Measurements from ENCODE around the gene KLHDC9. TPM values are rescaled to one million over a fixed set of nuclear protein-coding genes. Genes with fewer than 3 reads are reported as not detected.
"Not testable (repeated sequence)": the region's sequence is repeated elsewhere in the genome, so short reads cannot be mapped to it uniquely, and the experiment has no call there.

Gene KLHDC9
- total RNA-seq (2014; rRNA removed; shearing (Covaris generic)), result not detected in 2 replicates

DNA sequence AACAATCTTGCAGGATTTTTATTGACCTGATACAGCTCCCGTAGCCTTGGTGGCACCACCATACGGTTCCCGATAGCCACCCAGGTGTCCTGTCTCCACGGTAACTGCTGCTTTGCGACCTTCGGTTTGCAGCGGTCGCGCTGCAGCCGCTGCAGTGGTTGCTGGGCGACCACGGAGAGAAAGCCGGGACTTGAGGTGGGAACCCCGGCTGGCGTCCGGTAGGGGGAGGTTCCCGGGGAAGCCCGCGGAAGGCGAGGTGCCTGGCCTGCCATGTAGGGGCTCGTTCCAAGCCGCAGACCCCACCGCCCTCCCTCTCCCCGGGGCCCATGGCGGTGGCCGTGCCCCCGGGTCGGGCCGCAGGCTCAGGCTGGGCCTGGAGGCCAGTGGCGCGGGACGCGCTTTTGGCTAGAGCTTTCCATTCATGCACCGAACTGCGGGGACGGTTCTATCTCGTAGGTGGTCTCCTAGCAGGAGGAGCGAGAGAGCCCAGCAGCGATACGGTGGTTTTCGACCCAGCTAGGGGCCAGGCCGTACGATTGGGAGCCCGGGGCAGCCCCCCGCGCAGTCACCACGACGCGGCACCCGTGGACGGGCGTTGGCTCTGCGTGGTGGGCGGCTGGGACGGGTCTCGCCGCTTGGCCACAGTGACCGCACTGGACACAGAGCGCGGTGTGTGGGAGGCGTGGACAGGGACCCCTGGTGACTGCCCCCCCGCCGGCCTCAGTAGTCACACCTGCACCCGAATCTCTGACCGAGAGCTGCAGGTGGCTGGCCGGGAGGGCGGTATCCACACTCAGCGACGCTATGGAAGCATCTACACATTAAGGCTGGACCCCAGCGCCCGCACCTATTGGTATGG lies at the start of gene KLHDC9:
Gene KLHDC9 (plus strand): TSS at position 152 of the 859 bp plus-strand sequence. CDS start 175 bp downstream, at position 327.
- peak; percentile 80 for DNase-seq (ENCODE audit: low read depth)

- DNase-seq (ENCODE audit: low read depth), result no peak
Measured at GRCh38 chr1:161048949-161049722, 49.0 kb upstream of the KLHDC9 start.

- DNase-seq (ENCODE audit: low read depth), result no peak
Measured at GRCh38 chr1:161051219-161051618, 46.9 kb upstream of the KLHDC9 start.

- DNase-seq (ENCODE audit: low read depth), result no peak
Measured at GRCh38 chr1:161052899-161053298, 45.3 kb upstream of the KLHDC9 start.

GRCh38 chr1:161054232-161054631 lies 43.9 kb upstream of the KLHDC9 start:
- no peak for DNase-seq (ENCODE audit: low read depth)

GRCh38 chr1:161054805-161055204 lies 43.4 kb upstream of the KLHDC9 start:
- DNase-seq (ENCODE audit: low read depth), result no peak

DNA sequence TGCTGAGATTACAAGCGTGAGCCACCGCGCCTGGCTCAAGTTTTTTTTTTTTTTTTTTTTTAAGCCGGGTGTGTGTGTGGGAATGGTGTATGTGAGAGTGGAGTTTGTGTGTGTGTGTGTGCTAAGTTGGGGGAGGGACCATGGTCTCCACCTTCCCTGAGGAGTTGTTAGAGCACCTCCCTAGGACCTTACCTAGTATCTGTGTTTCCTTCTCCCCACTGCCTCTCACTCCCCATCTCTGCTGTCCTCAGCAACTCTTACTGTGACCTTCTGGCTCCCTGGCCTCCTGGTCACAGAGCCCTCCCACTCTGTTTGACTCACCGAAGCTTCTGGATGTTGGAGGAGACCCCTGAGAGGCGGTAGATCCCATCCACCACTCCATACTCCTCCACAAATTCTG lies 38.9 kb upstream of the KLHDC9 start:
- DNase-seq (ENCODE audit: low read depth), result no peak

GRCh38 chr1:161061419-161061818 lies 36.7 kb upstream of the KLHDC9 start:
- no peak for DNase-seq (ENCODE audit: low read depth)

DNA sequence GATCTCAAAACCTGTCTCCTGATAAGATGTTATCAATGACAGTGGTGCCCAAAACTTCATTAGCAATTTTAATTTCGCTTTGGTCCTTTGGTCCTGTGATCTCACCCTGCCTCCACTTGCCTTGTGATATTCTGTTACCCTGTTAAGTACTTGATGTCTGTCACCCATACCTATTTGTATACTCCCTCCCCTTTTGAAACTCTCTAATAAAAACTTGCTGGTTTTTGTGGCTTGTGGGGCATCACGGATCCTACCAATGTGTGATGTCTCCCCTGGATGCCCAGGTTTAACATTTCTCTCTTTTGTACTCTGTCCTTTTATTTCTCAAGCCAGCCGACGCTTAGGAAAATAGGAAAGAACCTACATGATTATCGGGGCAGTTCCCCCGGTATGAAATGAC lies 34.2 kb upstream of the KLHDC9 start:
- not testable (repeated sequence) for DNase-seq (ENCODE audit: low read depth)

DNA sequence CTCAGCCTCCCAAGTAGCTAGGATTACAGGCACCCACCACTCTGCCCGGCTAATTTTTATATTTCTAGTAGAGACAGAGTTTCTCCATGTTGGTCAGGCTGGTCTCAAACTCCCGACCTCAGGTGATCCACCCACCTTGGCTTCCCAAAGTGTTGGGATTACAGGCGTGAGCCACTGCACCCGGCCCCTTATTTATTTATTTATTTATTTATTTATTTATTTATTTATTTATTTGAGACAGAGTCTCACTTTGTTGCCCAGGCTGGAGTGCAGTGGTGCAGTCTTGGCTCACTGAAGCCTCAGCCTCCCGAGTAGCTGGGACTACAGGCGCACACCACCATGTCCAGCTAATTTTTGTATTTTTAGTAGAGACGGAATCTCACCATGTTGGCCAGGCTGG lies 32.5 kb upstream of the KLHDC9 start:
- not testable (repeated sequence) for DNase-seq (ENCODE audit: low read depth)

GRCh38 chr1:161066694-161067093 lies 31.5 kb upstream of the KLHDC9 start:
- DNase-seq (ENCODE audit: low read depth), result no peak

DNA sequence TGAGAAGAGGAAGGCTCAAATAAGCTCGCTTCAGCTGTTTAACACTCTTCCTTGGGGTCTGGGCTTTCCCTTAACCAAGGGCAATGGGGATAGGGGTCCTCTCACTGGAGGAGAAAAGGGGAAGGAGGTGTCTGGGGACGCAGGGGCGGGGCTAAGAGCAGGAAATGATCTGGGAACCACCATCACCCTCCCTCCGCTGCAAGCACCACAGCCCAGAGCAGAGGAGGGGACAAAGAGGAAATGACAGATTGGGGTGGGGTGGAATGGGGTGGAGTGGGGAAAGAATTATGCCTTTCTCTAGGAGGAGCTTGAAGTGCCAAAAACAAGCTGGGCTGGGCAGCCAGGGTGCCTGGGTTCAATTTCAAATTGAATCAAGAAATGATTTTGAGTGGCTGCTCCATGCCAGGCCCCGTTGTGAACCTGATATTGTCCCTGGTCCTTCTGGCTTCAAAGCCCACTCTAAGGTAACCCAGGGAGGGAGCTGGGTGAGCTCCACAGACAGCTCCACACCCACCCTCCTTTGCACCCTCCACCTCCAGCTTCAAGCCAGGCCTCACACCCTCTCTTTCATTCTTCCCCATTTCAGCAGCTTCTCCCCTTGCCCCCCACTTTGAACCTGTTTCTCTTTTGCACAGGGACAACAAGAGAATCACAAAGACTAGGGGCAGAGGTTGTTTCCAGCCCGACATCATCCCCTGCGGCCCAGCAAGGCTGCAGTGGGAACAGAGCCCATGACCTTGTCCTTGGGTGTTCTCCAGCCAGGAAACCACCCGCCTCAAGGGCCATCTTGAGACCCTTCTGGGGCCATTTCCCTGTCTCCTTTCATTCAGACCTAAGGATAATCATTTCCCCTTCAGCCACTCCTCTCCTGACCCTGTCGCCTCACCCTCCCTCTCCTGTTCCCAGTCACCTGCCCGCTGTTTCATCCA lies 29.6 kb upstream of the KLHDC9 start:
- no peak for DNase-seq (ENCODE audit: low read depth)

GRCh38 chr1:161069241-161069640 lies 28.9 kb upstream of the KLHDC9 start:
- DNase-seq (ENCODE audit: low read depth), result no peak

- DNase-seq (ENCODE audit: low read depth), result no peak
Measured at GRCh38 chr1:161069731-161070270, 28.4 kb upstream of the KLHDC9 start, which contains the start of gene ARHGAP30. Gene ARHGAP30 (minus strand): TSS chr1:161069891. CDS start chr1:161069624, 267 bp downstream.

DNA sequence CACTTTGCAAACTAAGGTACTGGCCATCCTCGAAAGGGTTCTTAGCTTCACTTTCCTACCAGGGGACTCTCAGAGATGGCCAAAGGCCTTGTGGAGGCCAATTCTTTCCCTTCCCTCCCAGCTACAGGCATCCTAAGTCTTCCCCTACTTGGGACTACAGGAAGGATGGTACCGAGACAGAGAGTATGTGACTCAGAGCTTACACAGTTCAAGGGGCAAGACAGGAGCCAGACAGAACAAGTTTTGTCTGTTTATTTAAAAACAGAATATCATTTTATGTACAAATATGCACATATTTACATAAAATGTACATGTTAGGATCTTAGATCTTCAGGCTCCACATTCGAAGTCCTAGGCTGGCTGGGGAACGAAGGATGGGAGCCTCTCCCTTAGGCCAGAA lies 27.4 kb upstream of the KLHDC9 start:
- no peak for DNase-seq (ENCODE audit: low read depth)

GRCh38 chr1:161071886-161072371 lies 26.2 kb upstream of the KLHDC9 start:
- DNase-seq (ENCODE audit: low read depth), result peak; percentile 51

DNA sequence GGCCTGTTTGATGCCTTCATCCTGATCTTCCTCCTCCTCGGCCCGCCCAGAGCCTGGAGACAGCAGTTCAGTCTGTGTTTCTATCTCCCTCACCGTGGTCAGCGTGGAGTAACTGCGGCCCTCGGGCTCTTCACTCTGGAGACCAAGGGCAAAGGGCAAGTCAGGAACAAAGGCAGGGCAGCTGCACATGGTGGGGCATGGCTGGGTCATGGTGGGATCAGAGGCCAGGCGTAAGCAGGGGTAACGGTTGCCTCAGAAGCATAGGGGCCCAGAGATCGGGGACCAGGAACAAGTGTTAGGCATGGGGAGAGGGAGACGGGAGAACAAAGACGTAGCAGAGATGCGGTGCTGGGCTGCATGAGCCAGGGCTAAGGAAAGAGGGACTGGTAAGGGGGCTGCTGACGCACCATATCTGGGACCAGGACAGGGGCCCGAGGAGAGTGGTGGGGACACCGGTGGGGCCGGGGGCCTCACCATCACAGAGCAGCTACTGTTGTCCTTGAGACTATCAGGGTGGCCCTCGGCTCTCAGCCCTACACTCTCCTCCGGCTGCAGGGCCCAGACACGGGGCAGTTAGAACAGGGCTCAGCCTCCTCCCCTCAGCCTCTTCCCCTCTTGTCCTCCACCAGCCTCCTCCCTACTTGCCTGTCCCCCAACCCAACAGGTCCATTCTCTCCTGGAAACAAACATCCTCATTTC lies 25.3 kb upstream of the KLHDC9 start:
- no peak for DNase-seq (ENCODE audit: low read depth)

DNA sequence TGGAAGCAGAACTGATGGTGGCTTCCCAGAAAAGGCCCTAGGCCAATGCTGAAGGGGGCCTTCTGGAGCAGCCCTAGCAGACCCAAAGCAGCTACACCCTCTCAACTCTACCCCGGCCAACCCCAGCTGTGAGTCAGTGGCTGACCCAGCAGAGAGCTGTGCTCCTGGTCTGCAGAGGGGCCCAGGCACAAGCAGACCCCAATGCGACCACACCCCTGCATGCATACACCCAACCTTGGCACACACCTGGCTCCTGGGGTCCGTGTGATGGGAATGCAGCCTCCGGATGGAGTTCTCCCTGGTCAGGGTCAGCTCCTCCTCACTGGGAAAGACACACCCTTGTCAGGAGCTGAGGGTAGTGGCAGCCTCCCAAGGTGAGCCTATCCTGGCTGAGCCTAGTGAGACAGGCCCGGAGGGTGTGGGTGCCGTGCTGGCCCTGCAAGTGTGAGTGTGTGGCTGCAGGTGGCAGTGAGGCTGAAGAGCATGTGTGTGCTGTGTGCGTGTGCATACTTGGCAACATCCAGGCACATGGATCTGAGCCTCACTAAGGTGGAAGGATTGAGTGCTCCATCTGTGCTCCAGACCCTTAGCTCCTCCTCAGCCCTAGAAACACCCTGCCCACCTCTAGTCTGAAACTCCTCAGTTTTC lies 24.6 kb upstream of the KLHDC9 start:
- DNase-seq (ENCODE audit: low read depth), result no peak

DNA sequence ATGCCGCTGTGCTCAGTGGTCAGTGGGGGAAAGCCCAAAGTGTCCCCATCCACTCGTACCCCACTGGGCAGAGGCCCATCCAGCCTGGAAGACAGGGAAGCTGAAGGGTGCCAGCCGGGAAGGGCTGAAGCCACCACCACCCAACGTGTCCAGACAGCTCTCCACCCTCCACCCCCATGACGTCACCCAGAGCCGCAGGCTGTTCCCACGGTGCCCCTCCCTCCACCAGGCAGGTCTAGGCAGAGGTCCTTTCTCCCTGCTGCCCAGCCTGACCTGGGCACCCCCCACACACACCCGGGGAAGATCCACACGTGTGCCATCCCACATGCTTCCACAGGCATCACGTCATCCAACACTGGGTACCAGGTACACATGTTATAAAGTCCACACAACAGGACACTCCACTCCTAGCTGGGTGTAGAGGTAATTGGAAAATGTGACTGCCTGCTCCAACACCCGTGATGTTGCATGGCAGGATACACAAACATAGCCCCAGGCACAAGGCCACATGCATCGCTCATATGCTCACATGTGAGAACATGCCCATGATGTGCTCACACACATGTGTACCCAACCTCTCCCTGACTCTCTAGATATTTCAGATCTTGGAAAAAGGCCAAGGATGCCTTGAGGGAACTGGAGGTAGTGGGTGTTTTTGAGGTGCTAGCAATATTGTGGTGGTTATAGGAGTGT lies 23.3 kb upstream of the KLHDC9 start:
- DNase-seq (ENCODE audit: low read depth), result peak; percentile 49
